ENCODE data around the gene BMI1.

GRCh38 chr10:22319980-22320558 lies 830 bp upstream of the BMI1 start:
- TF ChIP-seq CTCF (IDR thresholded peaks at IDR 0.05) (no peak), ZFX (IDR thresholded peaks at IDR 0.05; ENCODE audit: borderline replicate concordance) (no peak)
